Measurements from ENCODE around the gene ZFYVE28.
A peak's percentile ranks its signal among the peaks of the same experiment; 100 is the strongest.

ZFYVE28 gene

DNA sequence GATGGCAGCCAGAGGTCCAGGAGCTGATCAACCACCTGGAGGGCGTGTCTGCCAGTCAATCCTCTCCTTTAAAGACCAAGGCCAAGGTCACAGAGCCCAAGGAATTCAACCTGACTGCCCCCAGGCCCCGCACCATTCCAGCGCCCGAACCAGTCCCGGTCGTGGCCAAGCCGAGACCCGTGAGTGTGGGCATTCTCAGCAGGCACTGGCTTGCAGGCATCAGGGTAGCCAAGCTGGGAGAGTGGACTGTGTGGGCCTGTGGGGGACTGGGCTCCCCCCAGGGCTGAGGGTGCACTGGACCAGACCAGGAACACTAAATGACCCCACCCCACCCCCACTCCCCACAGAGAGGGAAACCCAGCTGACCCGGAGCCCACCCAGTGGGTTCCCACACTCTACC lies 26.7 kb upstream of the ZFYVE28 start:
- DNase-seq (ENCODE audit: low read depth): no peak
- no peak overlapping the region for H3K4me3 ChIP-seq (ENCODE audit: low read depth, low read length)
- TF ChIP-seq, protein P1, sequence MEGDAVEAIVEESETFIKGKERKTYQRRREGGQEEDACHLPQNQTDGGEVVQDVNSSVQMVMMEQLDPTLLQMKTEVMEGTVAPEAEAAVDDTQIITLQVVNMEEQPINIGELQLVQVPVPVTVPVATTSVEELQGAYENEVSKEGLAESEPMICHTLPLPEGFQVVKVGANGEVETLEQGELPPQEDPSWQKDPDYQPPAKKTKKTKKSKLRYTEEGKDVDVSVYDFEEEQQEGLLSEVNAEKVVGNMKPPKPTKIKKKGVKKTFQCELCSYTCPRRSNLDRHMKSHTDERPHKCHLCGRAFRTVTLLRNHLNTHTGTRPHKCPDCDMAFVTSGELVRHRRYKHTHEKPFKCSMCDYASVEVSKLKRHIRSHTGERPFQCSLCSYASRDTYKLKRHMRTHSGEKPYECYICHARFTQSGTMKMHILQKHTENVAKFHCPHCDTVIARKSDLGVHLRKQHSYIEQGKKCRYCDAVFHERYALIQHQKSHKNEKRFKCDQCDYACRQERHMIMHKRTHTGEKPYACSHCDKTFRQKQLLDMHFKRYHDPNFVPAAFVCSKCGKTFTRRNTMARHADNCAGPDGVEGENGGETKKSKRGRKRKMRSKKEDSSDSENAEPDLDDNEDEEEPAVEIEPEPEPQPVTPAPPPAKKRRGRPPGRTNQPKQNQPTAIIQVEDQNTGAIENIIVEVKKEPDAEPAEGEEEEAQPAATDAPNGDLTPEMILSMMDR (IDR thresholded peaks at IDR 0.05; ENCODE audit: control insufficient read depth, extremely low read depth, insufficient read depth): no peak

DNA sequence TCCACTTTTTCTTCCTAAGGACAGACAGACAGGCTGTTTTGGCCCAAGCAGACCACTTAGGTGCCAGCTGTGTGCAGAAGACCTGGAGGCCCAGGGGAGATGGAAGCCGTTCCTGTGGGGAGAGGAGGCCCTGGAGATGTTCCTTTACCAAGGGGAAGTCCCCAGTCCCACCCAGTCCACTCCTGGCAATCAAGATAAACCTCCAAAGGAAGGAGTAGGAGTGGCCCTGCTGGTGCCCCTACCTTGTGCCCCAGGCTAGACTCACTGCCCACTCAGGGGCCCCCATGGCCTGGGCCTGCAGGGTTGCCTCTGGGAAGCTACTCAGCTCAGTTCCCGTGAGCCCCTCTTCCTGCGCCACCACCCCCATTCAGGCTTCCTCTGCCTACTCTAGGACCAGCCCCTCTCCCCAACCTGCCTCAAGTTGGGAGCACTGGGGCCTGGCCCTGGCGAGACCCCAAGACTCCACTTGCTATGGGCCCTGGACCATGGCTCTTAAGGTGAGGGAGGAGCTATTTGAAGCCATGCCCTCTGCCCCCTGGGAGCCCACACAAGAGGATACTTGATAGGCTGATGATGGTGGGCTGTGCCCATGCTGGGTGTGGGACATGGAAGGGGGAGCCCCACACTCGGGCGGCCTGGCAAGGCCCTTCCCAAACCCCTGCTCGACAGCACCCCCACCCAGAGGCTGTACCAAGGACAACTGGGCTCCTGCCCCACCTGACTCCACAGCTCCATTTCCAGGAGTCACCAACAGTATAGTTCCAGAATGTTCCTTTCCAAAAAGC lies 25.7 kb upstream of the ZFYVE28 start:
- H3K4me3 ChIP-seq (ENCODE audit: low read depth, low read length): no peak overlapping the region
- no peak for DNase-seq (ENCODE audit: low read depth)
- TF ChIP-seq, protein P1 (IDR thresholded peaks at IDR 0.05; ENCODE audit: control insufficient read depth, extremely low read depth, insufficient read depth): no peak

DNA sequence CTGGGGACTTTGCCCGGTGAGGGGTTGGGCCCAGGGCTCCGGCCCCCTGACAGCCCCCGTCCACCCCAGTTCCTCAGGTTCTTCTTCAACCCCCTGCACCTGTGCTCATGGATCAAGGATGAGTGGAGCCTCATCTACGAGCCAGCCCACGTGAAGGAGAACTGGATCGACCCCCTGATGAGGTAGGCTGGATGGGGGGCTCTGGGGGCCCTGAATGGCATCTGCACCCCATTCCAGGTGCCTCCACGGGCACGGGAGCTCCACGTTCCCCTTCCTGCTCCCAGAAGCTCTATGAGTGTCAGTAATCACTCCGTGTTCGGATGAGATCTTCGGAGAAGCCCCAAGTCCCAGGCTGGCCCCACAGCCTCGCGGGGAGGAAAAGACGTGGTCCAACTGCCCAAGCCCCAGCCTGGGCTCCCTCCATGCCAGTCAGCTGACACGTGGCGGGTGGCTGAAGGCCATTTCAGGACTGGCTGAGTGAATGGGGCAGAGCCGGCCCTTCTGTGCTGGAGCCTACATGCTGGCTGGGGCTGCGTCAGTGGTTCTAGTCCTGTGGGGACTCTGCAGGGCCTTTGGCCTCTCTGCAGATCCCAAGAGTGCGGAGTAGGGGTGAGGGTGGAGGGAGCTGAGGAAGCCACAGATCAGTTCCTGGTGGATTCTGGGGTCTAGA lies 24.8 kb upstream of the ZFYVE28 start:
- TF ChIP-seq, protein P1 (IDR thresholded peaks at IDR 0.05; ENCODE audit: control insufficient read depth, extremely low read depth, insufficient read depth): no peak
- DNase-seq (ENCODE audit: low read depth): no peak
- H3K4me3 ChIP-seq (ENCODE audit: low read depth, low read length): no peak overlapping the region

- H3K4me3 ChIP-seq (ENCODE audit: low read depth, low read length): no peak overlapping the region
- no peak for DNase-seq (ENCODE audit: low read depth)
- TF ChIP-seq, protein P1 (IDR thresholded peaks at IDR 0.05; ENCODE audit: control insufficient read depth, extremely low read depth, insufficient read depth): no peak
These were observed 23.9 kb upstream of the ZFYVE28 start for GRCh38 chr4:2442175-2442993.

- H3K4me3 ChIP-seq (ENCODE audit: low read depth, low read length): no peak overlapping the region
- TF ChIP-seq, protein P1 (IDR thresholded peaks at IDR 0.05; ENCODE audit: control insufficient read depth, extremely low read depth, insufficient read depth): peak; percentile 67
- peak; percentile 23 for DNase-seq (ENCODE audit: low read depth)
These were observed 23.1 kb upstream of the ZFYVE28 start for GRCh38 chr4:2441393-2442174.

Measured in LNCaP clone FGC (cell line).